GM15510 (cell line): ENCODE measurements around the gene OR6N2.

Source experiments
- POLR2A ChIP-seq: IDR thresholded peaks from 3 replicates; pipeline ENCODE4 v1.6.1; 2011; ENCODE audit warnings: borderline replicate concordance; ENCODE audit not compliant: insufficient read length; ENCODE audit errors: extremely low read depth

OR6N2 gene

DNA sequence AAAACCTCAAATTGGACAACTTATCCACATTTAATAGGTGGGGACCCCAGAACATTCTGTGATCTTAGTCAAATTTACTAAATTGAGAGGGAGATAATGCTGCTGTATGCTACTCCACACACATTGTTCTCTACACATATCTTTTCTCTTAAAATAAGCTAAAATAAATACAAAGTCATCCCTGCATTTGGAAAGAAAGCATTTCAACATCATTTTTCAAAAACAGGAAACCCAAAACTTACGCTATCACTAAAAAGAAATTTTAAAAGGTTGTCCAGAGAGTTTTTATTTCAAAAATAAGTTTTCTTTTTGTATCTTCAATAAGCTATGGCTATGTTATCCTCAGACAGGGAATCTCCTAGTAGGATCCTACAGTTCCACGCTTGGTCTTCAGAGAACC, 19.5 kb upstream of the OR6N2 start:
- no peak for TF ChIP-seq POLR2A

DNA sequence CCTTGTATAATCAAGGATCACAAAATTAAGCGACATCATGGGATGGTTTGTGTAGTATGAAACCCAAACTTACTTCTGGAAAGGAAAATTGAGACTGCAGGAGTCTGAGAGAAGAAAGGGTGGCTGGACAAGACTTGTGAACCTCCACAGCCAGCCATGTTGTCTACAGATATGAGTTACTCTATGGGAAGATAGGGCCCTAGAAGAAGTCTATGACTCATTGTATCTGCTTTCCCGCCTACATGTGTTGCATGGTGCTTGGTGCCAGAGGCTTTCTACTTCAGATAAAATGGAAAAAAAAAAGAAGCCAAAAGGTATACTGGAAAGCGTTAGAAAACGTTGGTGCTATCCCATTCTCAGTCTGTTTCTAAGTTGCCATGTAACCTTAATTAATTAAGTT, 18.7 kb upstream of the OR6N2 start:
- TF ChIP-seq POLR2A, result no peak

DNA sequence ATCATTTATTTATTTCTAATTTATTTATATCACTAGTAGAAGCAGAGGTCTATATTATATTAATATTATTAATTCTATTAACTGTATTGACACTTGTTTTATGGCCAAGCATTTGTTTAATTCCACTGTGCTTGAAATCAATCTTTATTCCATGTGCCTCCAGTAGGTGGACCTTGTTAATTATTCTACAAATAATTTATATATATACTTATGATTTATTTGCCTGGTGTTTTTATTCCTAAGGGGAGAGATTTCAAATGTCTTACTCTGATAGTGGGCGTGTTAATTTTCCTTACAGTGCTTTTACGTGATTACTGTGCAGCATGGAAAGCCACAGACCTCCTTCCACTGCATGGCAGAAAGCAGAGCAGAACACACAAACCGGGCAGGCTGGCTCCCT, 17.5 kb upstream of the OR6N2 start:
- TF ChIP-seq POLR2A, result no peak

DNA sequence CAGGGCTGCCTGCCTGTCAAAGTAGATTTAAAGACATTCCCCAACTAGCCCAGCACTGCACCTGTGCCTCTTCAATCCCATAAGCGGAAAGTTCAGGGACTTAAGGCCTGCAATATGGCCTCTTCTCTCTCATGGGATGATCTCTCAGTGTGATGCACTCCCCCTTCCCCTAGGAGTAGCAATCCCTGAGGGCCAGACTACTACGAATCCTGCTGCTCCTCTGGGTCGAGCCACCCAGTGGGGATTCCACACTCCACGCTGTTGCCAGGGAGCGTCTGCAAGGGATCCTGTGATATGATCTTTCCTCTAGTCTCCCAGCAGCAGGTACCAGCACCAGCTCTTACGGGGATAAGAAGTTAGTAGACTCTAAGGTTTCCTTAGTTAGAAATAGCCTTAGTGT, 13.2 kb upstream of the OR6N2 start:
- no peak for TF ChIP-seq POLR2A

DNA sequence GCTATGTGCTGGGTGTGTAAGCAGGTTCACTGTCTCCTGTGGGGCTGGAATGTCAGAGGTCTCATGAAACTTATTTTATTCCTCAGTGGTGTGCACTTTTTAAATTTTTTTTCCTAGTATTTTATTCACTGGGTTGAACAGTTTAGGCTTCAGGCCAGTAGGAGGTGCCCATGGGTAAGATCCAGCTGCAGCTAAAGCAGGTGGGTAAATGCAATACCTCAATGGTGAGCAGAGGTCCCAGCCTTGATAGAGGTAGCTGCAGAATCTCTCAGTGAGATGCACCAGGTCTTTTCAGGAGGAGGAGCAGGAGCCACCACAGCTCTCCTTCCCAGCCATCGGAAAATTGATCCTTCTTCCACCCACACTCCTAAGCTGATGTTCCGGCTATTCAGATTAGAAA, 12.6 kb upstream of the OR6N2 start:
- TF ChIP-seq POLR2A, result no peak

DNA sequence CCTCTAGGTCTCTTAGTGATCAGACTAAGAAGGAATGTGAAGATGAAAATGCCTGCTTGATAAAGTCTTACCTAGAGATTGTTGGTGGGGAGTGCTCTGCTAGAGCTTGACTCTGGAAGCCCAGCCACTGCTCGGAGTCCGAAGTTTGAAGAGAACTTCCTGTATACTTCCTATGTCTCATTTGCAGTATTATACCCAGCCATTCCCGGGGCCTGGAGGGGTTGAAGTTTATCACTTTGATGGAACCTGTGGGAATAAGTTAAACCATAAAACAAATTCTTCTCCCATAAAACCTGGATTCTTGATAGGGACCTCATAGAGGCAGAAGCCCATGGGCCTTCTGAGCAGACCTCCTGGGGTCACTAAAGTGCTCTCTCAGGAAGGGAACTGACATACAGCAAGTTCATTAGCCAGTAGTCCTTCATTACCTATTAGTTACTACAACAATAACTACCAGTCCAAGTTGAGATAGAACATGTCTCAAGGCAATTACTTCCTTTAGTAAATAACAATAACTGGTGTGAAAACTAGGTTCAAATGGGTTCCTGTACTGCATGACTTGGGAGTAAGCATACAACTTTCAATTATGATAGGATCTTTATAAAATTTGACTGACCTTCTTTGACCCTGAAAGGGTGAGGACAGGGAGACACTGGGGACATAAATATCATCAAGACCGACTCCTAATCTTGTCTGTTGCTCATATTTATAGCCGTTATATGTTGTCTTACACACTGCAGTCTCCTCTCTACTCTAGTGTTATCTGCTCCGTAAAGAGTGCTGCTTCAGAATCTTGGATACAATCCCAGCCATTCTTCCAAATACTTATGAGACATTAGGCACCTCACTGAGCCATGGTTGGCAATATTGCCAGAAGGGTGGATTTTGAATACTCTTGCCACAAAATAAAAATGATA, 8.8 kb downstream of the OR6N2 start, which contains the start of gene OR6N1:
TSS of gene OR6N1 (minus strand) at position 246 of the 917 bp plus-strand sequence. CDS start 5,513 bp downstream, outside the sequence.
- TF ChIP-seq POLR2A, result no peak

DNA sequence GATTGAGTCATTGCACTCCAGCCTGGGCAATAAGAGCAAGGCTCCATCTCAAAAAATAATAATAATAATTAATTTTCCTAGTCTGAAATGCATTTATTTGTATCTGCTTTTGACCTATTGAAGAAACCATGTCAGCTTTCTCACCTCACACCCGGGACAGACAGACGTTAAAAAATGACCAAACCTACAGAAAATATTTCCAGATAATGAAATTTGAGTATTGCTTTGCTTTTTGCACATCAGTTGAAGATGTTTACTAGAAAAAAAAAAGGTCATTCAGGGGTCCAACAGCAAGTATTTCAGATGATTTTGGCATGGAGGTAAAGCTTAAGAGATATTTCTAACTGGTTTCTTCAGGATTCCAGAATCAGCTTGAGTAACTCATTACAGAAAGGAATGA, 26.6 kb downstream of the OR6N2 start, which contains the start of gene OR6K6:
TSS of gene OR6K6 (plus strand) at position 301 of the 400 bp plus-strand sequence. CDS start 168 bp downstream, outside the sequence.
- TF ChIP-seq POLR2A, result no peak

DNA sequence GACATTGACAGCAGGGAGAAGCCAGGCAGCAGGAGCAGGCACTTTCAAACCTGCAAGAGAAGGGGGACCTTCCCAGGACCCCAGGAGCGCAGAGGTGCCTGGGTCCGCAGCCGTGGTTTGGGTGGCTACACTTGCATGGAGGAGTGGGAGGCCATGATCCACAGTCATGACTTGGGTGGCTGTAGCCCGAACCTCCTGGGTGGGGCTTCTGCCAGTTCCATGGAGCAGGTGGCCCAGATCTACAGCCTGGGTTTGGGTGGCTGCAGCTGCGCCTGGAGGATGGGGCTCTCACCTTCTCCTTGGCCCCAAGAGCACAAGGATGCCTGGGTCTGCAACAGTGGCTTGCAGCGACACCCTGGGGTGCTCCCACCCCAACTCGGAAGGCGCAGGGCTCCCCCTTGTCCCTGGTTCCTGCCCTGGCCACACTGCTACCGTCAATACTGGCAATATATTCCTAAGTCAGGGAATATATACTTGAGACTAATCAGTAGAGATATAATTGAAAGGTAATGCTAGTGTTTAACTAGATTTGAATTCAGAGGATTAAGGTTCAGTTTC, 28.8 kb downstream of the OR6N2 start:
- no peak for TF ChIP-seq POLR2A

DNA sequence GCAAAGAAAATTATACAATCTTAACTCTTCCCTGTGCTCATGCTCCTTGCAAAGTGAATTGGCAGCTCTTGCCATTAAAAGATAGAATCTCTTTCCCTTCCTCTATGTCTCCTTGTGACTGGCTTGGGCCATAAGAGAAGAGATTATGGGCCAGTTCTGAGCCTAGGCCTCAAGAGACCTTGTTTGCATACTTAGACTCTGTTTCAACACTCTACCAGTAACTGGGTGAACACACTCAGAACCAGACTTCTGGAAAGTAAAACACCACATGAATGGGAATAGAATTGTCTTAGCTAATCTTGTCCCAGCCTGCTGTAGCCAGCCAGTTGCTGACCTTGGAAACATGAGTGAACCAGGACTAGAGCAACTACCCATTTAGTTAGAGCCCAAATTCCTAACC, 45.2 kb downstream of the OR6N2 start:
- no peak for TF ChIP-seq POLR2A

DNA sequence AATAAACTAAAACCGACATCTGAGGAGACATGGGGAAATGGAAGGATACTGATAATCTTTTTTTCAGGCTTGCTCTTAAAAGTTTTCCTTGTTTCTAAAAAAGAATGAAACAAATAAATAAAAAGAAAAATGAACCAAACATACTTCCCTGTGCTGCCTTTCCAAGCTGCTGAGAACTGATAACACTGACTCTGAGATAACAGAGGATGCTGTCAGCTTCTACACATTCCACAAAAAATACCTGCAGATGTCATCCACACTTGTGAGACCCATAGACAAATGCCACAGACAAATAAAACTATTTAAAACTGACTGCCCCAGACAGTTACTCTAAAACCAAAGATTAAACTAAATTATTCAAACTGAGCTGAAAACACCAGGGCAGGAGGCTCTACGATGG, 48.5 kb downstream of the OR6N2 start:
- TF ChIP-seq POLR2A, result no peak

DNA sequence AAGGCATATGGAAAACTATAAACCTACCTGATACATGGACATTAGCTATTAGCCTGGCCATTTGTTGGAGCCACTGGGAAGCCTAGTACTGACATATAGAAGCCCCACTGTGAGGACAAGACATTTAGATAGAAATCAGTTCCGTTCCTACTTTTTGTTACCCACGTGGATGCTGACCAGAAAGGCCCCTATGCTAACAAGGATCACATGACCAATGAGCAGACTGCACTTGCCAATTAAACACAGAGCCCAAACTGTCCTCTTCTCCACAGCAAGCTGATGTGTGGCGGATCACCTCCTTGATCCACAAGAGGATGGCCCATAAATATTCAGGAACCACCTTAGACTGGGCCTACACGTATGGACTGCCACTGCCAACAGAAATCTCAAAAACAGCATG, 49.3 kb downstream of the OR6N2 start:
- no peak for TF ChIP-seq POLR2A

DNA sequence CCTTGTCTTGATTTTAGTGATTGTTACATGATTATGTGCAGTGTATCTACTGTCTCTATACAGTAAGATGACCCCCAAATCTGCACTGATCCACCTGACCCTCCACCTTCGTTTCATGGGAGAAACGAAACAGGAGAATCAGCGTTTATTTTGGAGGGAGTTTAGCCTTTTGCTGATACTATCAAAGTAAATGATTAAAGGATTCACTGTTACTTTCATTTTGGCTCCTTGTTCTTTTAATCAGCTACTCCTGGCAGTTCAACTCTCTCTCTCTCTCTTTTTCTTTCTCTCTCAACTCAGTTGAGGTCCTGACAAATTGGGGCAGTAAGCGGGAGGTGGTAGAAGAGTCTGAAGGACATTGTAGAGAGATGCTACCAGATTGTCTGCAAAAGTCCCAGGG, 50.6 kb downstream of the OR6N2 start:
- no peak for TF ChIP-seq POLR2A

DNA sequence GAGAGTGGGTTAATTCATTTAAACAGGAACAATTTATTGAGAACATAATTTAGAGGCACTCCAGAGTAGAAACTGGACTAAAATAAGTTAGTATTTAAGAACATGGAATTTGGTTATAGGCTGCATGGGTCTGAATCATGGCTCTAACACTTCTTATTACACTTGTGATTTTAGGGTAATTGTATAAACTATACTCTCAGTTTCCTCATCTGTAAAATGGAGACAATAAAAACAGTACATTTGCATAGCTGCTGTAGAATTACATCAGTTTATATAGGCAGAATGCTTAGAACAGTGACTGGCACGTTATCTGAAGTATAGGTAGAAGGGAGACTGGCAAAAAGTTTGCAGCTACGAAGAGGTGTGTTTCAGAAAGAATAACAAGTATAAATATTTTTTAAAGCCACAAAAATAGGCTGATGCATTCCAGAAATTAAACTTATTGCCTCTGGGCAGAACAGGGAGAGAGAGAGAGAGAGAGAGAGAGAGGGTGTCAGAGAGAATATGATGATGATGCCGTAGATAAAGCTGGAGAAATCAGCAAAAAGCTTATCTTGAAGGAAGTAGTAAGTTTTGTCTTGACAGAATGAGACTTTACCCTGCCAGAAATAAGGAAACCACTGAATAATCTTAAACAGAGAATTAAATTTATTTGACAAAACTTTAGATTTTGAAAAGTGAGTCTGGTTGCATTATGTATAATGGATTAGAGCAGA, 52.3 kb downstream of the OR6N2 start:
- TF ChIP-seq POLR2A, result no peak

DNA sequence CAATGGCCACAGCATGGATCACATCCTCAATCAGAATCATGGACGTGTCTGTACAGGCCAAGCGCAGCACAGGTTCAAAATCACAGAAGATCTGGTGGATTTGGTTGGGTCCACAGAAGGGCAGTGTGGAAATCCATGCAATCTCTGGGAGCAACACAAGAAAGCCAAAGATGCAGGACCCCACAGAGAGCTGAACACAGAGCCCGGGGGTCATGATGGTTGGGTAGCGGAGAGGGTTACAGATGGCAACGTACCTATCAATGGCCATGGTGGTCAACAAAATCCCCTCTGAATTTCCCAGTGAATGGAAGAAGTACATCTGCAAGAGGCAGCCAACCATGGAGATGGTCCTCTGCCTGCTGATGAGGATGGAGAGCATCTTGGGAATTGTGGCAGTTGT, 56.6 kb downstream of the OR6N2 start:
- TF ChIP-seq POLR2A, result no peak
